Stomach smooth muscle (tissue), 2 donors: ENCODE results near the gene SLAMF7.
"Not testable (repeated sequence)": the region's sequence is repeated elsewhere in the genome, so short reads cannot be mapped to it uniquely, and the experiment has no call there.

Experiments used
- H3K27ac ChIP-seq: one replicate; pipeline ENCODE4 v1.7.0; 2013; ENCODE audit warnings: mild to moderate bottlenecking, low read length, inconsistent platforms
- H3K27me3 ChIP-seq, 2 donors: one replicate each; pipeline ENCODE4 v1.7.0; 2013; ENCODE audit warnings: low read length in 2 of 2; ENCODE audit not compliant: insufficient read depth in 2 of 2, control insufficient read depth in 1 of 2
- H3K36me3 ChIP-seq, 2 donors: one replicate each; pipeline ENCODE4 v1.7.0; 2013; ENCODE audit warnings: low read length in 2 of 2; ENCODE audit not compliant: control insufficient read depth in 2 of 2, insufficient read depth in 2 of 2
- H3K4me1 ChIP-seq: one replicate; pipeline ENCODE4 v1.7.0; 2013; ENCODE audit warnings: low read length; ENCODE audit not compliant: control insufficient read depth, insufficient read depth
- H3K4me3 ChIP-seq, 2 donors: one replicate each; pipeline ENCODE4 v1.7.0; 2013; ENCODE audit warnings: low read length in 2 of 2
- H3K9ac ChIP-seq, 2 donors: one replicate each; pipeline ENCODE4 v1.7.0; 2013; ENCODE audit warnings: low read length in 2 of 2, mild to moderate bottlenecking in 1 of 2
- H3K9me3 ChIP-seq, 2 donors: one replicate each; pipeline ENCODE4 v1.7.0; 2013; ENCODE audit warnings: low read length in 2 of 2; ENCODE audit not compliant: control insufficient read depth in 2 of 2
- donor health status: healthy.
- donor health status: Pancreatic carcinoma.

The SLAMF7 gene

DNA sequence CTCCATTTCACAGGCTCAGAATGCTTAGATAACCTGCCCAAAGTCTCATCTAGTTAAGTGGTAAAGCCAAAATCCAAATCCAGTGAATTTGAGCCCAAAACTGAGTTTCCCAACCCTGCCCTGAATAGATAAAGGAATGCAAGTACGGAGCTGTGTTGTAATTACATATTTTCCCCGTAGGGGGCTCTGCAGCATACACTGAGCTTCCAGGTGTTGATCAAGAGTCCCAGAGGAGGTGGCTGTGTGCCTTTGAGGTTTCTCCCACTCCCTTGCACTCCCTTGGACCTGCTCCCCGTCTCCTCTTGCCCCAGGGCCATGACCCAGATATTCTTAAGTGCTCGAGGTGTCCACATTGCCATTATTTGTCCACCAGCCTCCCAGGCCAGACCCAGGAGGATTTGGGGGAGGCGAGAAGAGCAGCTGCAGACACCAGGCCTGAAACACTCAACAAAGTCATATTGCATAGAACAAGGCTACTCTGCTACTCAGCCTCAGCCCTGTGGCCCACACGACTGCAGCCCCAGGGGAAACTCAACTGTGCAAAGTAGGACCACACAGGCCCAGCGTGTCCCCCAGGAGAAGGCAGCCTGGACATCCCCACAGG, 38.5 kb downstream of the SLAMF7 start:
- Histone ChIP-seq H3K4me1 (no peaks in the 10 kb centered on the region), H3K27ac (no peak overlapping the region), H3K27me3 (peaks cover 0 to 2% of the 10 kb centered on the region in 2 donors), H3K9me3 (no peaks in the 10 kb centered on the region), H3K4me3 (no peak overlapping the region), H3K36me3 (no peaks in the 10 kb centered on the region), H3K9ac (no peak overlapping the region)

DNA sequence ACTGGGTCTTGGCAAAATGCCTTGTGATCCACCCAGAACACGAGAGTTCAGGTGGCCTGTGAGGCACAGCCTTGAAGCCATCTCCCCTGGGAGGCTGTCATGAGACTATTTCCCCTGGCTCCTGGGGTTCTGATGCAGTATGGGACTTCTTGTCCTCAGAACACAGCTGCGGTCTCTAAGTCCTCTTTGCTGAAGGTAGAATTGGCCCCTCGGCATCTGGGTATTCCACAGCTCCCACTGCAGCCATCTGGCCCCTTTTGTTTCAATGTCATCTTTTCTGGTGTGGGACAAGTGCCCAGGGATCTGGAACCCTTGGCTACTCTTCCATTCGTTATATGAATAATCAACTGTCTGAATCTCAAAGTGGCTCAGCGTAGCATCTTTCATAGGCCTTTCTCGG, 39.9 kb downstream of the SLAMF7 start:
- no peaks in the 10 kb centered on the region for H3K36me3 ChIP-seq
- H3K9ac ChIP-seq = no peak overlapping the region
- H3K9me3 ChIP-seq = no peaks in the 10 kb centered on the region
- H3K4me3 ChIP-seq = no peak overlapping the region
- H3K27me3 ChIP-seq = peaks cover 0 to 2% of the 10 kb centered on the region in 2 donors
- no peaks in the 10 kb centered on the region for H3K4me1 ChIP-seq
- no peak overlapping the region for H3K27ac ChIP-seq

DNA sequence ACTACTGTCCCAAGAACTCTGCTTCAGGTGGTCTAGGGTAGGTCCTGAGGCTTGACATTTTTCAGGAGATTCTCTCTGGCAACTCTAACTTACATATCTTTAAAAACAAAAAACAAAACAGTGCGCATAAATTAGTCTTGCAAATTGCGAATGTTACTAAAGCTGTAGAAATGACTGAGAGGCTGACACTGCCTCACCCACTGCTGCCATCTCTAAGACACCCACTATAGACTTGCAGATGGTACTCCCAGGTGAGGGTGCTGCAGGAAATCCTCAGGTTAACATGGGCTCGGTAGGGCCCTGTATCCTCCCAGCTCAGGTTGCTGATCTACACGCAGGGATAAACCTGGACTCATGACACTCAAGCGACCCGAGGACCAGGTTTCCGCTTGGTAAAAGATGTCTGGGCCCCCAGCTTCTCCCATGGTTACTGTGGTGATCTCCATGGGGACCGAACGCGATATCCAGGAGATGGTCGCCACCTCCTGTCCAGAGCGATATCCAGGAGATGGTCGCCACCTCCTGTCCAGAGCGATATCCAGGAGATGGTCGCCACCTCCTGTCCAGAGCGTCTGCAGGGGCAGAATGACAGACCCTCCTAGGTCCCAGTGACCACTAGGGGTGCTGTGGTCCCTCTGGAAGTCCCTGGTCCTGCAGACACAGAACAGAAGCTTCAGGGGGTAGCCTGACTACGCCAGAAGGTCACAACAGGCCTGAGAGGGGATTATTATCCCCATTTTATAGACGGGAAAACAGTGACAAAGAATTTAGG, 40.8 kb downstream of the SLAMF7 start:
- Histone ChIP-seq H3K27me3 (peaks cover 0 to 2% of the 10 kb centered on the region in 2 donors), H3K4me3 (no peak overlapping the region), H3K9me3 (no peaks in the 10 kb centered on the region), H3K9ac (no peak overlapping the region), H3K27ac (no peak overlapping the region), H3K4me1 (no peaks in the 10 kb centered on the region), H3K36me3 (no peaks in the 10 kb centered on the region)

DNA sequence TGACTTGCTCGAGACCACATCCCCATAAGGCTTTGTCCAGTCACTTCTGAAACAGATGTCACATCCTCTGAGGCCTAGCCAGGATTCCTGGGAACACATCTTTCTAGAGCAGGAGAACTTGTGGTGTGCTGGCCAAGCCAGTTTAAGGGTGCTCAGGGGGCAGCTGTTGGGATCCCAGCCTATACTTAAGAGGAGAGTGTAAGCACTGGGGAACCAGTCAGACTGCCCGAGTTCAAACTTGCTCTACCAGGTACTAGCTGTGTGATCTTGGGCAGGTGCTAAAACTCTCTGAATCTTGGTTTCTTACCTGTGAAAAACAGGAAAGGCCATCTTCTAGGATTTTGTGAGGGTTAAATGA, 41.3 kb downstream of the SLAMF7 start:
- Histone ChIP-seq H3K27ac (no peak overlapping the region), H3K4me3 (no peak overlapping the region), H3K36me3 (no peaks in the 10 kb centered on the region), H3K9me3 (no peaks in the 10 kb centered on the region), H3K9ac (no peak overlapping the region), H3K27me3 (peaks cover 0 to 2% of the 10 kb centered on the region in 2 donors), H3K4me1 (no peaks in the 10 kb centered on the region)

DNA sequence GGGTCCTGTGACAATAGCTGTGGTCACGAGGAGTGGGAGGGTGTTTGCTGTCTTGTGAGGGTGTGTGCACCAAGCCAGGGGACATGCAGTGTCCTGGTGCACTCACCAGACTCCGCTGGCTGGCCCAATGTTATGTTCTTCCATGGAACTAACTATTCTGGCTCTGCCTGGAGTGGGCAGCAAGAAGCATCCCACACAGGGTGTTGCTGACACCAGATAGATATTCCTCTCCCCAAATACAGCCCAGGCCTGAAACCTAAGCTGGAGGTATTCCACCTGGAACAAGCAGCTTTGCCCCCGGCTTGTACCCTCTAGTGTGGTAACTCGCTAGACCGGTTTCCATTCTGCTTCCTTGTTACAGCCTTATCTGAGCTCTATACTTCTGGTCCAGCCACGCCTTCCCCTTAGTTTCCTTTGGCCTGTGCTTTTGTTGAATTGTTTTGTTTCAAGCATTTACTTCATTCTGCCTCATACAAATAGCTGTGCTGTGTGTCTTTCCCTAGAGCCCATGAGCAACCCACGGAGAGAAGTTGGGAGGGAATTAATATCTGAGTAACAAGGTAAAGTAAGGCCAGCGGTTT, 42.2 kb downstream of the SLAMF7 start:
- Histone ChIP-seq H3K4me1 (no peaks in the 10 kb centered on the region), H3K27me3 (peaks cover 0 to 2% of the 10 kb centered on the region in 2 donors), H3K4me3 (no peak overlapping the region), H3K36me3 (no peaks in the 10 kb centered on the region), H3K9ac (no peak overlapping the region), H3K9me3 (no peaks in the 10 kb centered on the region), H3K27ac (no peak overlapping the region)

DNA sequence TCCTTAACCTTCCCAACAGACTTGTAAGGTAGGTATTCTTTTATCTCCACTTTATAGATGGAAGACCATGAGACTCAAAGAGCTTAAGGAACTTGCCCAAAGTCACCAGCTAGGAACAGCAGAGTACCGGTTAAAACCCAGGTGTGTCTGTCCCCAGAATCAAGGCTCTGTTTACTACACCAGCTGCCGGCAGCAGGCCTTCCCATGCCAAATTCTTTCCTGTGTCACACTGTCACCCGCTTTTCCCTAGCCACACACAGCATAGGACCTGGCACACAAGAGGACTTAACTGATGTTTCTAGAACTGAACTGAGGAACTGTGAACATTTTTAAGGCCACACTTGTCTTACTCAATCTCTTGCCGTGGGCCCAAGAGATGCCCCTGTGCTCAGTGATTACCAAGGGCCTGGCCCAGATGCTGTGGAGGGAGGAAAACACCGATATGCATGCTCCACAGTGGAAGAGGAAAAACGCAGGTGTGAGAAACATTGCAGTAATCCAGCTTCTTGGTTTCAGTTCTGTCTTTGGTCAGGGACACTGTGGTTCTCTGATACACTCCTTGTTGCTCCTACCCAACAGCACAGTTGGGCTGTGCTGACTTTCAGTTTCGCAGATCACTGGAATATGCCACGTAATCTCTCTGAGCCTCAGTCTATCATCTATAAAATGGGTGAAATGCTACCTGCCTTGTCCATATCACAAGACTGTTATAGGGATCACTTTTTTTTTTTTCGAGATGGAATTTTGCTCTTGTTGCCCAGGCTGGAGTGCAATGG, 43.1 kb downstream of the SLAMF7 start:
- H3K9me3 ChIP-seq = no peaks in the 10 kb centered on the region
- H3K36me3 ChIP-seq = no peaks in the 10 kb centered on the region
- H3K9ac ChIP-seq = no peak overlapping the region
- H3K27ac ChIP-seq = no peak overlapping the region
- peaks cover 0 to 2% of the 10 kb centered on the region in 2 donors for H3K27me3 ChIP-seq
- no peak overlapping the region for H3K4me3 ChIP-seq
- H3K4me1 ChIP-seq = no peaks in the 10 kb centered on the region

DNA sequence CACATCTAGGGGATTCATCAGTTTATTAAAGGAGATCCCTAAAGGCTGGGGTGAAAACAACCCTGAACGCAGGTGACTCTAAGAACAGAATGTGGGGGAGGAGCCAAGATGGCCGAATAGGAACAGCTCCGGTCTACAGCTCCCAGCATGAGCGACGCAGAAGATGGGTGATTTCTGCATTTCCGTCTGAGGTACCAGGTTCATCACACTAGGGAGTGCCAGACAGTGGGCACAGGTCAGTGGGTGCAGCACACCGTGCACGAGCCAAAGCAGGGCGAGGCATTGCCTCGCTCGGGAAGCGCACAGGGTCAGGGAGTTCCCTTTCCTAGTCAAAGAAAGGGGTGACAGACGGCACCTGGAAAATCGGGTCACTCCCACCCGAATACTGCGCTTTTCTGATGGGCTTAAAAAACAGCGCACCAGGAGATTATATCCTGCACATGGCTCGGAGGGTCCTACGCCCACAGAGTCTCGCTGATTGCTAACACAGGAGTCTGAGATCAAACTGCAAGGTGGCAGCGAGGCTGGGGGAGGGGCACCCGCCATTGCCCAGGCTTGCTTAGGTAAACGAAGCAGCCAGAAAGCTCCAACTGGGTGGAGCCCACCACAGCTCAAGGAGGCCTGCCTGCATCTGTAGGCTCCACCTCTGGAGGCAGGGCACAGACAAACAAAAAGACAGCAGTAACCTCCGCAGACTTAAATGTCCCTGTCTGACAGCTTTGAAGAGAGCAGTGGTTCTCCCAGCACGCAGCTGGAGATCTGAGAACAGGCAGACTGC, 44.1 kb downstream of the SLAMF7 start:
- H3K4me1 ChIP-seq = not testable (repeated sequence)

DNA sequence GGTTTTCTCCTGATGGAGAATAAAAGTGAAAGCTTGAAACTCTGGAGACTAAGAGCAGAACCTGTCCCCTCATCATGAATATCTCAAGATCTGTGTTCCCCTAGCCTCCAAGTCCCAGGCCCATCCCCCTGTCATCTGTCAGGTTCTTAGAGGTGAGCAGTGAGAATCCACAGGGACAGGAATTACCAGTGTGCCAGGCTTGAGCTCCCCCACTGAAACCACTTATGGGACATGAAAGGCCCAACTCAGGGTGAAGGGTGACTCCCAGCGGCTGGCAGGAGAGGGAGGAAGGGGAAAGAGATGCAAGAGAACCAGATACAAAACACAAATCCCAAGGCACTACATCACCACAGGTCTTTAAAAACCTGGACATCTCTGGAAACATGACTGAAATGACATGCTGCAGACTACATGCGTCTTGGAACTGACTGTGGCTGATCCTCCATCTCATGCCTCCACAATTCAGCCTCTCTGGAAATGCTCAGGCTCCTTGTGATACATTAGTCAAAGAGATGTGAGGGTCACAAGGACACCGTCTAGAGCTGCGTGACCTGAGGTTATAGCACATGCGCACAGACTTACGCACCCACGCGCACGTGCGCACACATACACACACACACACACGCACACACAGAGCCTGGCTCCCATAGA, 50.1 kb downstream of the SLAMF7 start:
- Histone ChIP-seq H3K9ac (no peak overlapping the region), H3K27ac (no peak overlapping the region), H3K4me3 (no peak overlapping the region), H3K27me3 (no peaks in the 10 kb centered on the region), H3K4me1 (no peaks in the 10 kb centered on the region), H3K9me3 (peaks cover 0 to 2% of the 10 kb centered on the region in 2 donors), H3K36me3 (no peaks in the 10 kb centered on the region)

More for the DNA sequence above, 44.1 kb downstream of the SLAMF7 start:
- not testable (repeated sequence) for H3K36me3 ChIP-seq, H3K27me3 ChIP-seq, H3K27ac ChIP-seq, H3K4me3 ChIP-seq, H3K9me3 ChIP-seq, H3K9ac ChIP-seq

DNA sequence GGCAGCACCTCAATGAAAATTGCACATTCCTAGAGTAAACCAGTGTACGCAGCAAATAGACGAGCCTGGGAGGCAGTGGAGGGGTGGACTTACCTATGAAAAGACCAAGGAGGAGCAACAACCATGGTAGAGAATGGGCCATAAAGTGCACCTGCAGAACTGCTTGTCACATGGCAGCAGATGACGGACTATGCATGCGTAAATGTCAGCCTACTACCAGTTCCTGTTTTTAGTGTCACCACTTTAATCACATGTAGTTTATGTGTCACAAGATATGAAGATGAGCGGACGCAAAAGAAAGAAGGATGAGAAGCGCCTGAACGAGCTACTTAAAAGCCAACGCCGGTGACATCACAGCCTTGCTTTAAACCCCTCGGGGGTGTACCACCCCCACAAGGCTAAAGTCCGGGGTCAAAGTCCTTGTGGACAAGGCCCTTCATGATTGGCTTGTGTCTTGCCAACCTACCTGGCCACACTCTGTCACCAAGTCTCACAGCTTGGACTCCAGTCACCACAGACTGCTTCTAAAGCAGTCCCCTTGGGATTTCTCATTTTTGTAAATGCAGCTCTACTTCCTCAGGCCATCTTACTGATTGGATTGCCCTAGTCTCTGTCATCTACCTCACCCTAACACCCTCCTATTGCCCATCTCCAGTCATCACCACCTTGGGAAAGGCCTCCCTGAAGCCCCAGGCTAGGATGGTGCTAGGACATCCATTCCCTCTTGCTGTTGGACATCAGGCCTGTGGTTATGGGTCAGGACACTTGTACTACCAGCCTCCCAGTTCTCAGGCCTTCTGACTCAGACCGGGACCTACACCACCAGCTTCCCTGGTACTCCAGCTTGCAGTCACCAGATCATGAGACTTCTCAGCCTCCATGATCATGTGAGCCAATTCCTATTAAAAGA, 50.9 kb downstream of the SLAMF7 start:
- no peaks in the 10 kb centered on the region for H3K27me3 ChIP-seq
- no peak overlapping the region for H3K4me3 ChIP-seq
- H3K27ac ChIP-seq = no peak overlapping the region
- H3K9ac ChIP-seq = no peak overlapping the region
- peaks cover 0 to 4% of the 10 kb centered on the region in 2 donors for H3K9me3 ChIP-seq
- no peaks in the 10 kb centered on the region for H3K36me3 ChIP-seq
- H3K4me1 ChIP-seq = no peaks in the 10 kb centered on the region
